HT1080 (cell line): Measurements from ENCODE around the gene USP34. TPM values are rescaled to one million over a fixed set of nuclear protein-coding genes. Genes with fewer than 3 reads are reported as not detected.
"Not testable (repeated sequence)": the region's sequence is repeated elsewhere in the genome, so short reads cannot be mapped to it uniquely, and the experiment has no call there.

Experiments used
- DNase-seq: peaks from one replicate; pipeline ENCODE4 v3.0.0-alpha.2; 2015; ENCODE audit warnings: low read depth
- total RNA-seq: library from RNA; depleted of rRNA; stranded (reverse); fragments of >200 nt; shearing (Covaris generic); gene quantifications from 2 replicates; pipeline ENCODE4 v1.2.3, GENCODE V29; 2014

The USP34 gene
- total RNA-seq, 1 experiment from 2014 or later = 47.5 TPM

GRCh38 chr2:61185231-61185728 is 285.6 kb downstream of the USP34 start:
- DNase-seq = no peak

GRCh38 chr2:61184263-61184662 is 286.6 kb downstream of the USP34 start:
- no peak for DNase-seq

GRCh38 chr2:61183795-61184194 is 287.1 kb downstream of the USP34 start:
- no peak for DNase-seq

- DNase-seq = no peak
Observed at GRCh38 chr2:61182059-61182383, 288.9 kb downstream of the USP34 start.

- DNase-seq = no peak
Observed at GRCh38 chr2:61181382-61182058, 289.4 kb downstream of the USP34 start.

- no peak for DNase-seq
Observed at GRCh38 chr2:61180686-61181085, 290.2 kb downstream of the USP34 start.

- peak; percentile 15 for DNase-seq
Observed at GRCh38 chr2:61179701-61180639, 290.9 kb downstream of the USP34 start.

- no peak for DNase-seq
Observed at GRCh38 chr2:61178603-61179545, 292.0 kb downstream of the USP34 start.

GRCh38 chr2:61177727-61178549 is 292.9 kb downstream of the USP34 start:
- no peak for DNase-seq

GRCh38 chr2:61176755-61177726 is 293.8 kb downstream of the USP34 start:
- DNase-seq = peak; percentile 87

GRCh38 chr2:61175036-61175435 is 295.9 kb downstream of the USP34 start:
- DNase-seq = no peak

GRCh38 chr2:61173116-61173515 is 297.8 kb downstream of the USP34 start:
- no peak for DNase-seq

GRCh38 chr2:61172671-61173070 is 298.2 kb downstream of the USP34 start:
- no peak for DNase-seq

- DNase-seq = no peak
Observed at GRCh38 chr2:61167579-61167978, 303.3 kb downstream of the USP34 start.

- no peak for DNase-seq
Observed at GRCh38 chr2:61165946-61166345, 304.9 kb downstream of the USP34 start.

GRCh38 chr2:61165082-61165481 is 305.8 kb downstream of the USP34 start:
- not testable (repeated sequence) for DNase-seq

GRCh38 chr2:61162721-61163120 is 308.2 kb downstream of the USP34 start:
- DNase-seq = no peak

- no peak for DNase-seq
Observed at GRCh38 chr2:61161888-61162287, 309.0 kb downstream of the USP34 start, which contains the start of gene C2orf74. Gene C2orf74 (plus strand): TSS chr2:61162188. CDS start chr2:61162515, 327 bp downstream.

- no peak for DNase-seq
Observed at GRCh38 chr2:61158356-61158955, 312.4 kb downstream of the USP34 start.
